Measurements from ENCODE around the gene VAV2. TPM values are rescaled to one million over a fixed set of nuclear protein-coding genes. Genes with fewer than 3 reads are reported as not detected.

The VAV2 gene
- total and polyA plus RNA-seq, 5 donors from 2014 or later, result 0.24 to 0.67 (median 0.37) TPM; not detected in 1

GRCh38 chr9:133870598-133871595 is 121.2 kb downstream of the VAV2 start:
- no peaks in the 10 kb centered on the region for H3K27me3 ChIP-seq (ENCODE audit: control insufficient read depth, insufficient read depth, low read length)
- DNase-seq, result no peak
- H3K36me3 ChIP-seq (ENCODE audit: control insufficient read depth, insufficient read depth, low read length), result no peaks in the 10 kb centered on the region
- no peak overlapping the region for H3K4me3 Mint-ChIP-seq
- ATAC-seq (ENCODE audit: low read depth in 2 of 2), result no peak
- no peak overlapping the region for H3K4me3 ChIP-seq (ENCODE audit: low read depth, low read length)
- no peaks in the 10 kb centered on the region for H3K36me3 Mint-ChIP-seq
- H3K4me1 ChIP-seq (ENCODE audit: control insufficient read depth, insufficient read depth, low read length, poor library complexity, severe bottlenecking), result peaks cover 10% of the 10 kb centered on the region
- no peaks in the 10 kb centered on the region for H3K9me3 ChIP-seq (ENCODE audit: control insufficient read depth in 2 of 2, low read length in 2 of 2)
- peaks cover 6% of the 10 kb centered on the region for H3K27me3 Mint-ChIP-seq
- peaks cover 0 to 1% (median 0%) of the 10 kb centered on the region in 7 donors for H3K9me3 Mint-ChIP-seq
- peaks cover 6 to 13% (median 10%) of the 10 kb centered on the region in 4 donors for H3K4me1 Mint-ChIP-seq
- no peak overlapping the region for H3K27ac Mint-ChIP-seq
- no peak overlapping the region for H3K27ac ChIP-seq (ENCODE audit: insufficient read depth, low read length, poor library complexity, severe bottlenecking)

- peak in 1 of 2 donors; percentile 42 for ATAC-seq (ENCODE audit: low read depth in 2 of 2)
Measured at GRCh38 chr9:133869674-133870405, 122.3 kb downstream of the VAV2 start.

GRCh38 chr9:133868203-133868602 is 123.9 kb downstream of the VAV2 start:
- H3K27me3 ChIP-seq (ENCODE audit: control insufficient read depth, insufficient read depth, low read length), result no peaks in the 10 kb centered on the region
- H3K4me3 ChIP-seq (ENCODE audit: low read depth, low read length), result no peak overlapping the region
- H3K4me1 Mint-ChIP-seq, result peaks cover 6 to 13% (median 10%) of the 10 kb centered on the region in 4 donors
- H3K27ac ChIP-seq (ENCODE audit: insufficient read depth, low read length, poor library complexity, severe bottlenecking), result no peak overlapping the region
- peaks cover 10% of the 10 kb centered on the region for H3K4me1 ChIP-seq (ENCODE audit: control insufficient read depth, insufficient read depth, low read length, poor library complexity, severe bottlenecking)
- peaks cover 12% of the 10 kb centered on the region for H3K27me3 Mint-ChIP-seq
- DNase-seq (no peak), ATAC-seq (ENCODE audit: low read depth in 2 of 2) (no peak)
- H3K9me3 Mint-ChIP-seq, result peaks cover 0 to 12% (median 4%) of the 10 kb centered on the region in 7 donors
- no peaks in the 10 kb centered on the region for H3K36me3 ChIP-seq (ENCODE audit: control insufficient read depth, insufficient read depth, low read length)
- H3K4me3 Mint-ChIP-seq, result no peak overlapping the region
- no peaks in the 10 kb centered on the region for H3K9me3 ChIP-seq (ENCODE audit: control insufficient read depth in 2 of 2, low read length in 2 of 2)
- H3K36me3 Mint-ChIP-seq, result peaks cover 3% of the 10 kb centered on the region
- no peak overlapping the region for H3K27ac Mint-ChIP-seq

More at GRCh38 chr9:133869674-133870405, 122.3 kb downstream of the VAV2 start:
- H3K9me3 Mint-ChIP-seq, result peaks cover 0 to 10% (median 4%) of the 10 kb centered on the region in 7 donors
- peaks cover 10% of the 10 kb centered on the region for H3K4me1 ChIP-seq (ENCODE audit: control insufficient read depth, insufficient read depth, low read length, poor library complexity, severe bottlenecking)
- no peaks in the 10 kb centered on the region for H3K9me3 ChIP-seq (ENCODE audit: control insufficient read depth in 2 of 2, low read length in 2 of 2)
- peak overlapping the region in 3 of 4 donors; percentile 55 to 71 (median 56) for H3K4me3 Mint-ChIP-seq
- no peak overlapping the region for H3K4me3 ChIP-seq (ENCODE audit: low read depth, low read length)
- H3K27me3 ChIP-seq (ENCODE audit: control insufficient read depth, insufficient read depth, low read length), result no peaks in the 10 kb centered on the region
- no peaks in the 10 kb centered on the region for H3K36me3 ChIP-seq (ENCODE audit: control insufficient read depth, insufficient read depth, low read length)
- H3K27ac ChIP-seq (ENCODE audit: insufficient read depth, low read length, poor library complexity, severe bottlenecking), result no peak overlapping the region
- peak in 1 of 3 donors; percentile 51 for DNase-seq
- H3K36me3 Mint-ChIP-seq, result peaks cover 3% of the 10 kb centered on the region
- peak overlapping the region in 2 of 3 donors; percentile 3 to 50 for H3K27ac Mint-ChIP-seq
- H3K27me3 Mint-ChIP-seq, result peaks cover 12% of the 10 kb centered on the region
- H3K4me1 Mint-ChIP-seq, result peaks cover 6 to 13% (median 10%) of the 10 kb centered on the region in 4 donors

GRCh38 chr9:133866946-133867345 is 125.2 kb downstream of the VAV2 start:
- Histone ChIP-seq H3K9me3 (ENCODE audit: control insufficient read depth in 2 of 2, low read length in 2 of 2) (no peaks in the 10 kb centered on the region), H3K36me3 (ENCODE audit: control insufficient read depth, insufficient read depth, low read length) (no peaks in the 10 kb centered on the region), H3K27me3 (ENCODE audit: control insufficient read depth, insufficient read depth, low read length) (no peaks in the 10 kb centered on the region), H3K4me3 (ENCODE audit: low read depth, low read length) (no peak overlapping the region), H3K4me1 (ENCODE audit: control insufficient read depth, insufficient read depth, low read length, poor library complexity, severe bottlenecking) (peaks cover 10% of the 10 kb centered on the region), H3K27ac (ENCODE audit: insufficient read depth, low read length, poor library complexity, severe bottlenecking) (no peak overlapping the region)
- H3K36me3 Mint-ChIP-seq, result peaks cover 3% of the 10 kb centered on the region
- DNase-seq, result no peak
- H3K27ac Mint-ChIP-seq, result no peak overlapping the region
- H3K9me3 Mint-ChIP-seq, result peaks cover 0 to 12% (median 4%) of the 10 kb centered on the region in 7 donors
- no peak overlapping the region for H3K4me3 Mint-ChIP-seq
- no peak for ATAC-seq (ENCODE audit: low read depth in 2 of 2)
- peaks cover 6 to 13% (median 11%) of the 10 kb centered on the region in 4 donors for H3K4me1 Mint-ChIP-seq
- H3K27me3 Mint-ChIP-seq, result peaks cover 12% of the 10 kb centered on the region

- H3K9me3 Mint-ChIP-seq, result peaks cover 0 to 12% (median 4%) of the 10 kb centered on the region in 7 donors
- ATAC-seq (ENCODE audit: low read depth in 2 of 2) (no peak), DNase-seq (no peak)
- H3K4me3 ChIP-seq (ENCODE audit: low read depth, low read length), result no peak overlapping the region
- peaks cover 6% of the 10 kb centered on the region for H3K27me3 Mint-ChIP-seq
- H3K27ac Mint-ChIP-seq, result no peak overlapping the region
- peaks cover 3% of the 10 kb centered on the region for H3K36me3 Mint-ChIP-seq
- H3K36me3 ChIP-seq (ENCODE audit: control insufficient read depth, insufficient read depth, low read length), result no peaks in the 10 kb centered on the region
- no peaks in the 10 kb centered on the region for H3K4me1 ChIP-seq (ENCODE audit: control insufficient read depth, insufficient read depth, low read length, poor library complexity, severe bottlenecking)
- H3K9me3 ChIP-seq (ENCODE audit: control insufficient read depth in 2 of 2, low read length in 2 of 2), result no peaks in the 10 kb centered on the region
- H3K4me1 Mint-ChIP-seq, result peaks cover 0 to 2% (median 0%) of the 10 kb centered on the region in 4 donors
- H3K4me3 Mint-ChIP-seq, result no peak overlapping the region
- H3K27ac ChIP-seq (ENCODE audit: insufficient read depth, low read length, poor library complexity, severe bottlenecking), result no peak overlapping the region
- H3K27me3 ChIP-seq (ENCODE audit: control insufficient read depth, insufficient read depth, low read length), result no peaks in the 10 kb centered on the region
Measured at GRCh38 chr9:133864011-133864410, 128.1 kb downstream of the VAV2 start.

GRCh38 chr9:133863257-133863592 is 128.9 kb downstream of the VAV2 start:
- H3K27ac ChIP-seq (ENCODE audit: insufficient read depth, low read length, poor library complexity, severe bottlenecking), result no peak overlapping the region
- no peaks in the 10 kb centered on the region for H3K27me3 ChIP-seq (ENCODE audit: control insufficient read depth, insufficient read depth, low read length)
- no peak for ATAC-seq (ENCODE audit: low read depth in 2 of 2)
- peaks cover 0 to 12% (median 4%) of the 10 kb centered on the region in 7 donors for H3K9me3 Mint-ChIP-seq
- no peaks in the 10 kb centered on the region for H3K4me1 ChIP-seq (ENCODE audit: control insufficient read depth, insufficient read depth, low read length, poor library complexity, severe bottlenecking)
- peaks cover 6% of the 10 kb centered on the region for H3K27me3 Mint-ChIP-seq
- no peaks in the 10 kb centered on the region for H3K9me3 ChIP-seq (ENCODE audit: control insufficient read depth in 2 of 2, low read length in 2 of 2)
- H3K4me3 Mint-ChIP-seq, result no peak overlapping the region
- no peaks in the 10 kb centered on the region for H3K36me3 ChIP-seq (ENCODE audit: control insufficient read depth, insufficient read depth, low read length)
- H3K4me3 ChIP-seq (ENCODE audit: low read depth, low read length), result no peak overlapping the region
- H3K27ac Mint-ChIP-seq, result no peak overlapping the region
- DNase-seq, result no peak
- peaks cover 3% of the 10 kb centered on the region for H3K36me3 Mint-ChIP-seq
- H3K4me1 Mint-ChIP-seq, result peaks cover 0 to 2% (median 0%) of the 10 kb centered on the region in 4 donors

GRCh38 chr9:133862585-133863256 is 129.4 kb downstream of the VAV2 start:
- Histone ChIP-seq H3K27me3 (ENCODE audit: control insufficient read depth, insufficient read depth, low read length) (no peaks in the 10 kb centered on the region), H3K4me3 (ENCODE audit: low read depth, low read length) (no peak overlapping the region), H3K36me3 (ENCODE audit: control insufficient read depth, insufficient read depth, low read length) (no peaks in the 10 kb centered on the region), H3K4me1 (ENCODE audit: control insufficient read depth, insufficient read depth, low read length, poor library complexity, severe bottlenecking) (no peaks in the 10 kb centered on the region), H3K27ac (ENCODE audit: insufficient read depth, low read length, poor library complexity, severe bottlenecking) (no peak overlapping the region), H3K9me3 (ENCODE audit: control insufficient read depth in 2 of 2, low read length in 2 of 2) (no peaks in the 10 kb centered on the region)
- Mint-ChIP-seq H3K36me3 (peaks cover 3% of the 10 kb centered on the region), H3K4me1 (peaks cover 0 to 2% (median 0%) of the 10 kb centered on the region in 4 donors), H3K27me3 (peaks cover 6% of the 10 kb centered on the region), H3K9me3 (peaks cover 0 to 12% (median 4%) of the 10 kb centered on the region in 7 donors), H3K27ac (no peak overlapping the region), H3K4me3 (no peak overlapping the region)
- ATAC-seq (ENCODE audit: low read depth in 2 of 2), result no peak
- no peak for DNase-seq

Data from CD4-positive, CD25-positive, alpha-beta regulatory T cell (primary cell).